T-helper 17 cell (primary cell): ENCODE data around the gene LARGE1. TPM values are rescaled to one million over a fixed set of nuclear protein-coding genes. Genes with fewer than 3 reads are reported as not detected.

ENCODE experiments used
- ATAC-seq: fragments of 150-1000 bp; cut with Tn5 transposase; 2 replicates; pipeline ENCODE4 v1.10.0; 2021; ENCODE audit warnings: mild to moderate bottlenecking, moderate library complexity
- DNase-seq, 3 donors: peaks; one replicate each; pipeline versions ENCODE4 v3.0.0 to v3.0.0-alpha.2; 2020 to 2021
- H3K9me3 ChIP-seq: one replicate; pipeline ENCODE4 v1.7.0; 2013; ENCODE audit warnings: low read length, mild to moderate bottlenecking; ENCODE audit not compliant: control insufficient read depth, poor library complexity, severe bottlenecking
- H3K27ac Mint-ChIP-seq: one replicate; pipeline ENCODE4 v1.8.0; 2022; ENCODE audit warnings: mild to moderate bottlenecking, moderate library complexity, mixed read lengths
- H3K27me3 Mint-ChIP-seq: one replicate; pipeline ENCODE4 v1.8.0; 2022; ENCODE audit warnings: mixed read lengths
- H3K36me3 Mint-ChIP-seq: one replicate; pipeline ENCODE4 v1.8.0; 2022; ENCODE audit warnings: low read depth, mixed read lengths
- H3K4me1 Mint-ChIP-seq: one replicate; pipeline ENCODE4 v1.8.0; 2022; ENCODE audit warnings: mild to moderate bottlenecking, mixed read lengths
- H3K4me3 Mint-ChIP-seq: one replicate; pipeline ENCODE4 v1.8.0; 2022; ENCODE audit warnings: mild to moderate bottlenecking, moderate library complexity, mixed read lengths
- total RNA-seq, 4 donors: library from RNA in 2 of 4; stranded (reverse) in 2 of 4; gene quantifications; one replicate each; pipeline ENCODE4 v1.2.3 and lab custom pipeline; 2022 to 2026

The LARGE1 gene
- total RNA-seq, 2 donors from 2014 or later = 2.1 to 7.0 TPM

DNA sequence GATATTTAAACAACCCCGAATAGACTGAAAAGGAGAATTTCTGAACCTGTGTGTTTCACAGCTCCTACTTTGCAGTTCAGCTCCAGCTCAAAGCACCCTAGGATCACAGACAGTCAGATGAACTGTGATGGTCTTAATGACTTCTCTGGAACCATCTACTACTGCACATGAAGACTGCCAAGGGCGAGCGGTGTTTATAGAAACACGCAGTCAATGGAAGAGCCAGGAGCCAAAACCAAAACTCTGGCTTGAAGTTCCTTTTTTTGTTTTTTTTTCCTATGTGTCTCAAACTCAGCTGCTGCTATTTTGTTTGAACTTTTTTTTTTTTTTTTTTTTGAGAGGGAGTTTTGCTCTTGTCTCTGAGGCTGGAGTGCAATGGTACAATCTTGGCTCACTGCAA is 479.5 kb downstream of the LARGE1 start:
- H3K36me3 Mint-ChIP-seq = no peaks in the 10 kb centered on the region
- H3K4me3 Mint-ChIP-seq = no peak overlapping the region
- ATAC-seq (no peak), DNase-seq (no peak)
- H3K27me3 Mint-ChIP-seq = no peaks in the 10 kb centered on the region
- H3K9me3 ChIP-seq = no peaks in the 10 kb centered on the region
- peaks cover 2% of the 10 kb centered on the region for H3K4me1 Mint-ChIP-seq
- no peak overlapping the region for H3K27ac Mint-ChIP-seq

DNA sequence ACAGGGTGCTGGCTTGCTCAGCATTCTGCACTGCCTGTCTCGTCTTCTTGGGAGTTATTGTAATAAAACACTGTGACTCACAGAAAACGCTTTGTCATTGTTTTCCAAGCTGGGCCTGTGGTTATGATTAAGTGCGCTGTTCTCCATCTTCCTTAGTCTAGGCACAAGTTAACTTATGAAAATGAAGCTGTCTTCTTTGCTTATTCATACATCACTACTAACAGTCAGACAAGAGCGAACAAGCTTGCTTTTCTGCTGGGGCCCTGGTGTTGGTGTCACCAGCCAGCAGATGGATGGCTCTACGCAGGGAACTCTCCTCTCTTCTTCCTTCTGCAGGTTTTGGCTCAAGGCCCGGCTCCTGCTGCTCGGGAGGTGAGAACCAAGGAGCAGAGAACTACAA is 482.0 kb downstream of the LARGE1 start:
- no peak for DNase-seq
- Mint-ChIP-seq H3K27ac (no peak overlapping the region), H3K4me3 (no peak overlapping the region), H3K36me3 (no peaks in the 10 kb centered on the region), H3K27me3 (no peaks in the 10 kb centered on the region), H3K4me1 (peaks cover 2% of the 10 kb centered on the region)
- no peaks in the 10 kb centered on the region for H3K9me3 ChIP-seq
- ATAC-seq = no peak

DNA sequence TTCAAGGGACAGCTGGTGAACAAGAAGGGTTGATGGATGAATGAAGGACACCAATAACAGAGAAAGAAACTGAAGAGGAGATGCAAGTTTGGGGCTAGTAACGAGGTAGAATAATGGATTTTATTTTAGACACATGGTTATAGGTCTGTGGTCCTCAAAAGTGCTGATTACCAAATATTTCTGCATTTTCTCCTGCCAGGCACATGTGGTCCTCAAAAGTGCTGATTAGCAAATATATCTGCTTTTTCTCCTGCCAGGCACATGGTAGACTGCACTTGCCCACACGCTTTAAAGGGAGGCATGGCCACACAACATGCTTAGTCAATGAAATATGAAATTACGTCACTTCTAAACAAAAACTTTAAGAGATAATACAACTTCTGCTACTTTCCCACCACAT is 489.0 kb downstream of the LARGE1 start:
- H3K9me3 ChIP-seq = no peaks in the 10 kb centered on the region
- Mint-ChIP-seq H3K27me3 (no peaks in the 10 kb centered on the region), H3K4me3 (no peak overlapping the region), H3K4me1 (no peaks in the 10 kb centered on the region), H3K36me3 (no peaks in the 10 kb centered on the region), H3K27ac (no peak overlapping the region)
- no peak for DNase-seq
- no peak for ATAC-seq

DNA sequence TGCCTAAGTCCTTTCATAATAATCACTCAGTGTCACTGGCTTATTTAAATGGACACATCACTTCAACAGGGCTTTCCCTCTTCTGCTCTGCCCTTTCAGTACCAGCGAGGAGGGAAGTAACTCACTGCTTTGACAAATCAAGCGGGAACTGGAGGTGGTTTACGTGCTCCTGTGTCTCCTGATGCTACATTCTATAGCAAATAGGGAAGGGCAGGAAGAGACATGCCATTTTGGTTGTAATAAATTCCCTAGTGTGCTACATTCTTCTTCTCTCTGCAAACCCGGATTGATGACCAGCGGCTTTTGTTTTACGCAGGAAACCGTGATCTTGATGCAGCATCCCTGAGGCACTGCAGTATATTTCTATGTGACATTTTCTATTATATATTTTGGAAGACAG is 491.0 kb downstream of the LARGE1 start:
- Mint-ChIP-seq H3K27me3 (no peaks in the 10 kb centered on the region), H3K4me1 (no peaks in the 10 kb centered on the region), H3K4me3 (no peak overlapping the region), H3K36me3 (no peaks in the 10 kb centered on the region), H3K27ac (no peak overlapping the region)
- H3K9me3 ChIP-seq = no peaks in the 10 kb centered on the region
- ATAC-seq (no peak), DNase-seq (no peak)

DNA sequence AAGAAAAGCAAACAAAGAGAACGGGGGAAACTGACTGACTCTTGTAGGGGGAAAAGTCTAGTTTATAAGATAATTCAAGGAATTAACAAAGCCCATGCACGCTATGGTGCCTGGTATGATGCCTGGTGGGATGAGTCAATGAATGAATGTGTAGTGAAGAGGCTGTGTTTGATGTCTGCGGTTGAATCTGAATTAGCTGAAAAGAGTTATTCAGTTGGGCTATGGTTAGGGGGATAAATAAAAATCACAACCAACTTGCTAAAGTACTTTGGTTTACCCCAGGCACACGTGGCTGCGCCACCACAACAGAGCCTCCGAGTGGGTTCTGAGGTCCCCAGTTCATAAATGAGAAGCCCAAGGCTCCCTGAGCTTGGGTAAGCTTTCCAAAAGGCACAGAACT is 492.8 kb downstream of the LARGE1 start:
- Mint-ChIP-seq H3K36me3 (no peaks in the 10 kb centered on the region), H3K27ac (no peak overlapping the region), H3K4me1 (no peaks in the 10 kb centered on the region), H3K27me3 (no peaks in the 10 kb centered on the region), H3K4me3 (no peak overlapping the region)
- DNase-seq = no peak
- H3K9me3 ChIP-seq = no peaks in the 10 kb centered on the region
- no peak for ATAC-seq

DNA sequence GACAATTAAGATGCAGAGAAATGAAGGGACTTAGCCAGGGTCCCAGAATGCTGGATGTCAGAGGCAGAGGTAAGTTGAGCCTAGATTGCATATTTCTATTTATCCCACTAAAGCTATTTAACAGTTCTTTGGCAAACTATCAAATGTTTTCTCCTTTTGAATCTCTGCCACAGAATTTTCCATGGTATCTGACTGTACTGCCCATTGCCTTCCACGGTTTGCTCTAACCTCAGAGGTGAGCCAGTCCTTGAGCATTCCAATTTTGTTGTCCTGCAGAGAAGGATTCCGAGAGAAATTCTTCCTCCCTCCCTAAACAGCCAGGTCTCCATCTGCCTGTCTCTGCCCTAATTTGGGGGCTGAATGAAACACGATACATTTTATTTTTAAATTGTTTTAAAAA is 493.8 kb downstream of the LARGE1 start:
- Mint-ChIP-seq H3K27me3 (no peaks in the 10 kb centered on the region), H3K36me3 (no peaks in the 10 kb centered on the region), H3K27ac (no peak overlapping the region), H3K4me1 (no peaks in the 10 kb centered on the region), H3K4me3 (no peak overlapping the region)
- ATAC-seq (no peak), DNase-seq (no peak)
- no peaks in the 10 kb centered on the region for H3K9me3 ChIP-seq

DNA sequence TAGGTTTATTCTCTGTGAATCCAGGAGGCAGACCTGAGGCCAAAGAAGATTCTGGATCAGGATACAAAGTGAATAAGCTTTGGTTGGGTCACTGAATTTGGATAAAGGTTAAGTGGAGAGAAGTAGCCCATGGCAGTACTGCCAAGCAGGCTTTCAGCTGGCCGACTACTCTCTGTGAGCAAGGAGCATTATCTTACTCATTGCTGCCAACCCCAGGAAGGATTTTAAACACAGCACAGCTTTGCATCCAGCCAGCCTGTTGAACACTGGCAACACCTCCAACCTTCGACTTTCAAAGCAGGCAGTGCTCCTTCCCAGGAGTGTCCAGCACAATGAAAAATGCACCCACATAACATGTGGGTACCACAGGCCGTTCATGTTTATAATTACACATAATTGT is 498.4 kb downstream of the LARGE1 start:
- H3K36me3 Mint-ChIP-seq = no peaks in the 10 kb centered on the region
- H3K4me1 Mint-ChIP-seq = no peaks in the 10 kb centered on the region
- H3K9me3 ChIP-seq = no peaks in the 10 kb centered on the region
- no peak overlapping the region for H3K27ac Mint-ChIP-seq
- no peak for DNase-seq
- no peaks in the 10 kb centered on the region for H3K27me3 Mint-ChIP-seq
- no peak for ATAC-seq
- no peak overlapping the region for H3K4me3 Mint-ChIP-seq

DNA sequence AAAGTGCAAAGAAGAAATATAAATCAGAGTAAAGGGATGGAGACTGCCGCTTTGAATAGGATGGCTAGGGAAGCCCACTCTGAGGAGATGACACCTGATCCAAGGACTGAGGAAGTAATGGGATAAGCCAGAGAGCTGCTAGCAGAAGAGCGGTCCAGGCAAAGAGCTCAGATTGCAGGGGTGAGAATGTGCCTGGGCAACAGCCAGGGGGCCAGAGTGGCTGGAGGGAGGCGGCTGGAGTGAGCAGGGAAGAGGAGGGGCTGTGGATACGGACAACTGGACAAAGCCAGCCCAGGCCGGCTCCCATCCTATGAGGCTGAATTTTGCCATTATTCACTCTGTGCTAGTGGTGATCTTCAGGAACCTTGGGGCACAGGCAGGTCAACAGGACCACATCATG is 501.8 kb downstream of the LARGE1 start:
- Mint-ChIP-seq H3K4me3 (no peak overlapping the region), H3K36me3 (no peaks in the 10 kb centered on the region), H3K4me1 (no peaks in the 10 kb centered on the region), H3K27ac (no peak overlapping the region), H3K27me3 (no peaks in the 10 kb centered on the region)
- no peaks in the 10 kb centered on the region for H3K9me3 ChIP-seq
- ATAC-seq (no peak), DNase-seq (no peak)

DNA sequence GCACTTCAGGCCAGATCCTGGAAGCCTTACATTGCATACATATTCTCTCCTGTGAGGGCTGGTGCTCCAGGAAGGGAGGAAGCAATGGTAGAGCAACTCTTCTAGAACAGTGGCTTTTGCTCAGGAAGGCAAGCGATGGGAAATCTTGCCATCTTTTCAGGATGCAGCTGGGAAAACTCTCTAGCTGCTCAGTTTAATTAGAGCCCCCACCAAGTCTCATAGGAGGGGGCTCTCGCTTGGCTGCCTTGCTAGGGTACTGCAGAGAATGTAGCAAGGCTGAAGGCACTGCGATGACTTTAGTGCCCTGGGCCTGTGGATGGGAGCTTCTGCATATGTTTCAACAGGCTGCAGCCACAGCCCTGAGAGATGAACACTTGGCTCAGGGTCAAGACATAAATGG is 504.9 kb downstream of the LARGE1 start:
- ATAC-seq = no peak
- no peak overlapping the region for H3K4me3 Mint-ChIP-seq
- no peaks in the 10 kb centered on the region for H3K27me3 Mint-ChIP-seq
- DNase-seq = no peak
- H3K27ac Mint-ChIP-seq = no peak overlapping the region
- no peaks in the 10 kb centered on the region for H3K4me1 Mint-ChIP-seq
- H3K36me3 Mint-ChIP-seq = no peaks in the 10 kb centered on the region
- no peaks in the 10 kb centered on the region for H3K9me3 ChIP-seq

DNA sequence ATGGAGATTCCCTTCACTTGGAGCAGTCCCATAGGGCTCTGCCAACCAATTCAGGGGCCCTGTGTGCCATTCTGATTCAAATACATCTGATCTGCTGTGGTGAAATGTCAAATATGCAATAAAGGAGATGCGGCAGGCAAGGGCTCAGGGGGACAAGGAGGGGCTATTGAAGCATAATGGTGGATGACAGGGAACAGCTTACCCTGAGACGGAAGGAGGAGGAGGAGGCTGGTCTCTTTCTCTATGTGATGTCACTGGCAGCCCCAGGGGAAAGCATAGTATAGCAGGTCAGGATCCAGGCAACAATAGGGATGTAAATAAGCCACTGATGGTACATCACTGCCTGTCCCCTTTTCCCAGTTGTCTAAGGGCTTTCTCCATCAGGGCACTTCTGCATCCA is 511.2 kb downstream of the LARGE1 start:
- H3K27me3 Mint-ChIP-seq = no peaks in the 10 kb centered on the region
- no peak overlapping the region for H3K27ac Mint-ChIP-seq
- DNase-seq (no peak), ATAC-seq (no peak)
- no peak overlapping the region for H3K4me3 Mint-ChIP-seq
- H3K4me1 Mint-ChIP-seq = no peaks in the 10 kb centered on the region
- no peaks in the 10 kb centered on the region for H3K36me3 Mint-ChIP-seq
- H3K9me3 ChIP-seq = no peaks in the 10 kb centered on the region

DNA sequence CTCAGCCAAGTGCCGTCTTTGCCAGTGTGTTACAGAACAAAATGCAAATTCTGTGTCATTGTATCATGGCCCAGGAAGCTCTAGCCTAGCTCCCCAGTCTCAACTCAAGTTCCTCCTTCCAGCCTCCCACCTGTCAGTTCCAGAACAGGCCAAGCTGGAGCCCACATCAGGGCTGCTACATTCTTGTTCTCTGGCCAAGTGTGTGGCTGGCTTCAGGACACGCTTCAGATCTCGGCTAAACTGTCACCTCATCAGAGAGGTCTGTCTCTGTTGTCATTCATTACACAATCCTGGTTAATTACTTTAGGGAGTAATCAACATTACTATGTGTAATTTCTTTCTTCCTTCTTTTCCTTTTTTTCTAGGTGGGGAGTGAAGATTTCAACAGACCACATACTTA is 515.1 kb downstream of the LARGE1 start:
- Mint-ChIP-seq H3K27me3 (no peaks in the 10 kb centered on the region), H3K4me1 (no peaks in the 10 kb centered on the region), H3K4me3 (no peak overlapping the region), H3K36me3 (no peaks in the 10 kb centered on the region), H3K27ac (no peak overlapping the region)
- DNase-seq = no peak
- H3K9me3 ChIP-seq = no peaks in the 10 kb centered on the region
- ATAC-seq = no peak

DNA sequence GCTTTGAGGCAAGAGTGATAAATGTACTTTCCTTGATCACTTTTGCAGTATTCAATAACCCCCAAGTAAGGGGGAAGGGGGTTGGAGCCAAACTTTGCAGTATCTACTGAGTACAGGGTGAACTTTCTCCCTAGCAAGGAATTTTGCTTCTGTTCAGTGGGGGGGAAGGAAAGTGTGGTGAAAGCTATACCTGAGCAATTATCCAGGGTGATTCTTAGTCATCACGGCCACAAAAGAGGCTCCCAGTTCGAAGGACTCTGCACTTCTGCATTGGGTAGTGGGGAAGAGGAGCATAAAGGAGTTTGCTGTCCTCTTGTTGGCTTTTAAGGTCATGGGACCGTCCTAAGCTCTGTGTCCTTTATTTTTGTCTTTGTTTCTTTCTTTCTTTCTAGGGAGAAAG is 515.6 kb downstream of the LARGE1 start:
- no peak for DNase-seq

DNA sequence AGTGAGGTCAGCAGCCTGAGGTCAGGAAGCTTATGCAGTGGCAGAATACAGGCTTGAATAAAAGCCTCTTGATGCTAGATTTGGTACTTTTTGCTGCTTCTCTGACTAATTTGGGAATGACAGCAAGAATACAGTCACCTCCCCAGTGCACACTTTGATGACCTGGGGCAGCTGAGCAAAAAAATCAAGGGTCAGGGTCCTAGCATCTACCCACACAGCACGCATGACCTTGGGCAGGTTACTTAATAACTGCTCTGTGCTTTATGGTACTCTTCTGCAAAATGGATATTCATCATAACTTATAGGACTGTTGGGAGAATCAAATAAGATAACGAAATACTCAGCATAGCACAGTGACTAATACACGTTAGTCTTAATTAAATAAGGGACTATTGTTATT is 518.0 kb downstream of the LARGE1 start:
- Mint-ChIP-seq H3K36me3 (no peaks in the 10 kb centered on the region), H3K4me3 (no peak overlapping the region), H3K27me3 (no peaks in the 10 kb centered on the region), H3K4me1 (no peaks in the 10 kb centered on the region), H3K27ac (no peak overlapping the region)
- H3K9me3 ChIP-seq = no peaks in the 10 kb centered on the region
- ATAC-seq = no peak
- no peak for DNase-seq

More for the DNA sequence above, 515.6 kb downstream of the LARGE1 start:
- ATAC-seq = no peak
- no peak overlapping the region for H3K4me3 Mint-ChIP-seq
- no peaks in the 10 kb centered on the region for H3K27me3 Mint-ChIP-seq
- H3K9me3 ChIP-seq = no peaks in the 10 kb centered on the region
- H3K4me1 Mint-ChIP-seq = no peaks in the 10 kb centered on the region
- no peaks in the 10 kb centered on the region for H3K36me3 Mint-ChIP-seq
- no peak overlapping the region for H3K27ac Mint-ChIP-seq

DNA sequence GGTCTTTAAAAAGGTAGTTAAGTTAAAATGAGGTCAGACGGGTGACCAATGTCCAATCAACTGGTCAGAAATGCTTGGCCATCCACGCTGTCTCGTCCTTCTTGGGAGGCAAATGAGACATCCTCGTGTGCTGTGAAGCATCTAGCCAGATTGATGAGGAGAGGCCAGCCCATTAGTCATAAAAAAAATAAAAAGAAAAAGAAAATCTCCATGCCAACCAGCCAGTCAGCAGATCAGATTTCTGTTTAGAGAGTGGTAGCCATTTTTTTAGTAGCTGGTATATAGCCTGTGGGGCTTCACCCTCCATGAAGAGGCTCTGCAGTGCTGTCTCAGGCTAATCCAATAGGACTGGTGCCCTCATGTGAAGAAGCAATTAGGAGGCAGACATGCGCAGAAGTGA is 519.0 kb downstream of the LARGE1 start:
- no peak overlapping the region for H3K27ac Mint-ChIP-seq
- ATAC-seq (no peak), DNase-seq (no peak)
- no peak overlapping the region for H3K4me3 Mint-ChIP-seq
- no peaks in the 10 kb centered on the region for H3K9me3 ChIP-seq
- H3K36me3 Mint-ChIP-seq = no peaks in the 10 kb centered on the region
- no peaks in the 10 kb centered on the region for H3K4me1 Mint-ChIP-seq
- H3K27me3 Mint-ChIP-seq = no peaks in the 10 kb centered on the region

DNA sequence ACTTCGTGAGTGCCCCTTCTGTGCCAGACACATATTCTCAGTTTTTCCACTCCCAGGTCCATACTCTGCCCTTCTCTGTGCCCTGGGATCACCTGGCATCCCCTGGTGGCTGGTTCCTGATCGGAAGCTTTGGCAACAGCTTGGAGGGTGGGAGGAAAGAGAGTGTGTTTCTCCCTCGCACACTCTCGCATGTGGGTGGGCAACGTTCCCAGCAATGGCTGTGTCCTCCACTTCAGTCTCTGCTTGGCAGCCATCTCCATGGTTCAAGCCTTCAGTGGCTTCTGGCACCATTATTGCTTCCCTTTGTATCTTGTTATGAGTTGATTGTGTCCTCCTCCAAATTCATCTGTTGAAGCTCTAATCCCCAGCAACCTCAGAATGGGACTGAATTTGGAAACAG is 519.4 kb downstream of the LARGE1 start:
- H3K4me3 Mint-ChIP-seq = no peak overlapping the region
- ATAC-seq = no peak
- no peaks in the 10 kb centered on the region for H3K36me3 Mint-ChIP-seq
- H3K9me3 ChIP-seq = no peaks in the 10 kb centered on the region
- no peak for DNase-seq
- no peaks in the 10 kb centered on the region for H3K4me1 Mint-ChIP-seq
- no peaks in the 10 kb centered on the region for H3K27me3 Mint-ChIP-seq
- no peak overlapping the region for H3K27ac Mint-ChIP-seq
